Esophagus muscularis mucosa (tissue), 3 donors: ENCODE measurements around the gene CD6.

Source experiments
- POLR2A ChIP-seq: fragments of 450-650 bp; IDR thresholded peaks from one replicate; pipeline ENCODE4 v1.6.1; 2017; ENCODE audit warnings: antibody characterized with exemption, moderate library complexity, mild to moderate bottlenecking, low read depth
- TF ChIP-seq, protein P1 (sequence below), 3 experiments: fragments of 200-600 bp in 2 of 3; fragments of 450-650 bp in 1 of 3; sonication (generic) in 2 of 3; IDR thresholded peaks; one replicate each; pipeline ENCODE4 v1.5.1; 2017 to 2019; ENCODE audit warnings: antibody characterized with exemption in 3 of 3, mild to moderate bottlenecking in 2 of 3, moderate library complexity in 1 of 3

DNA sequence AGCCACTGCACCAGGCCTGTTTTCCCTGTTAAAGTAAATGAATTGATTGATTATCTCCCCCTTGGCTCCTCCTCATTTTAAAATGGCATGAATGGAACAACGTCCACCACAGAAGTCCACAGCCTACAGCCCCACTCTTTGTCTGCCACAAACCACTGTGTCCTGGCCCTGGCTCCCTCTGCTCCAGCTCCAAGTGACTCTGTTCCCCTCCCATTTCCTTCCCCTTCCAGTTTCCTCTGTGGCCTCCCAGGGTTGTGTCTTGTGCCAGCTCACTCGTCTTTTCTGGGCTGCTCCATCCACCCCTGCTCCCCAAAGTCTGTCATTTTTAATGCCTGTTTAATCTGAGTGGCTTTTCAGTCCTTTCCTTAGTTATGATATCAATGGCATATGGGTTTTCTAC, 78.4 kb downstream of the CD6 start:
- TF ChIP-seq POLR2A = no peak
- TF ChIP-seq, protein P1, sequence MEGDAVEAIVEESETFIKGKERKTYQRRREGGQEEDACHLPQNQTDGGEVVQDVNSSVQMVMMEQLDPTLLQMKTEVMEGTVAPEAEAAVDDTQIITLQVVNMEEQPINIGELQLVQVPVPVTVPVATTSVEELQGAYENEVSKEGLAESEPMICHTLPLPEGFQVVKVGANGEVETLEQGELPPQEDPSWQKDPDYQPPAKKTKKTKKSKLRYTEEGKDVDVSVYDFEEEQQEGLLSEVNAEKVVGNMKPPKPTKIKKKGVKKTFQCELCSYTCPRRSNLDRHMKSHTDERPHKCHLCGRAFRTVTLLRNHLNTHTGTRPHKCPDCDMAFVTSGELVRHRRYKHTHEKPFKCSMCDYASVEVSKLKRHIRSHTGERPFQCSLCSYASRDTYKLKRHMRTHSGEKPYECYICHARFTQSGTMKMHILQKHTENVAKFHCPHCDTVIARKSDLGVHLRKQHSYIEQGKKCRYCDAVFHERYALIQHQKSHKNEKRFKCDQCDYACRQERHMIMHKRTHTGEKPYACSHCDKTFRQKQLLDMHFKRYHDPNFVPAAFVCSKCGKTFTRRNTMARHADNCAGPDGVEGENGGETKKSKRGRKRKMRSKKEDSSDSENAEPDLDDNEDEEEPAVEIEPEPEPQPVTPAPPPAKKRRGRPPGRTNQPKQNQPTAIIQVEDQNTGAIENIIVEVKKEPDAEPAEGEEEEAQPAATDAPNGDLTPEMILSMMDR (IDR thresholded peaks at IDR 0.05) = no peak
